GM23338 (cell line): ENCODE data around the gene IFI6. TPM values are rescaled to one million over a fixed set of nuclear protein-coding genes. Genes with fewer than 3 reads are reported as not detected.
A peak's percentile ranks its signal among the peaks of the same experiment; 100 is the strongest.

Experiments used
- ATAC-seq: fragments of 200-7000 bp; cut with Tn5 transposase; 3 replicates; pipeline ENCODE4 v1.9.1; 2020
- DNase-seq: peaks from one replicate; pipeline ENCODE4 v3.0.0-alpha.2; 2015; ENCODE audit warnings: low spot score
- H2AFZ ChIP-seq: fragments of 200-600 bp; sonication (generic); 2 replicates; pipeline ENCODE4 v1.8.0; 2016; ENCODE audit warnings: antibody characterized with exemption, mild to moderate bottlenecking, moderate library complexity
- H3F3A ChIP-seq: fragments of 200-600 bp; sonication (generic); replicated peaks from 2 replicates; pipeline ENCODE4 v1.8.0; 2017; ENCODE audit warnings: antibody characterized with exemption, mixed run types, low read depth
- H3K27ac ChIP-seq: fragments of 200-600 bp; sonication (generic); 2 replicates; pipeline ENCODE4 v1.6.1; 2016; ENCODE audit warnings: low read depth
- H3K27me3 ChIP-seq: fragments of 200-600 bp; sonication (generic); 2 replicates; pipeline ENCODE4 v1.8.0; 2016; ENCODE audit warnings: mild to moderate bottlenecking, mixed run types, moderate library complexity; ENCODE audit not compliant: insufficient read depth
- H3K36me3 ChIP-seq: fragments of 200-600 bp; sonication (generic); 2 replicates; pipeline ENCODE4 v1.8.0; 2016; ENCODE audit warnings: mild to moderate bottlenecking; ENCODE audit not compliant: insufficient read depth
- H3K4me1 ChIP-seq: fragments of 200-600 bp; sonication (generic); 2 replicates; pipeline ENCODE4 v1.8.0; 2016; ENCODE audit warnings: mild to moderate bottlenecking, moderate library complexity; ENCODE audit not compliant: insufficient read depth
- H3K4me2 ChIP-seq: fragments of 200-600 bp; sonication (generic); 2 replicates; pipeline ENCODE4 v1.7.1; 2017; ENCODE audit warnings: mixed run types
- H3K4me3 ChIP-seq: fragments of 200-600 bp; sonication (generic); 2 replicates; pipeline ENCODE4 v1.6.1; 2016; ENCODE audit warnings: mixed run types
- H3K79me2 ChIP-seq: fragments of 200-600 bp; sonication (generic); replicated peaks from 2 replicates; pipeline ENCODE4 v1.8.0; 2017; ENCODE audit warnings: mild to moderate bottlenecking; ENCODE audit not compliant: insufficient read depth
- H3K9me2 ChIP-seq: fragments of 200-600 bp; sonication (generic); 2 replicates; pipeline ENCODE4 v1.8.0; 2017; ENCODE audit not compliant: insufficient read depth
- H4K20me1 ChIP-seq: fragments of 200-600 bp; sonication (generic); replicated peaks from 2 replicates; pipeline ENCODE4 v1.8.0; 2017; ENCODE audit warnings: mild to moderate bottlenecking; ENCODE audit not compliant: insufficient read depth
- H3K27ac Mint-ChIP-seq: 2 replicates; pipeline ENCODE4 v1.8.0; 2020; ENCODE audit warnings: inconsistent platforms, mild to moderate bottlenecking, moderate library complexity, mixed read lengths
- H3K27me3 Mint-ChIP-seq: 3 replicates; pipeline ENCODE4 v1.8.0; 2022; ENCODE audit warnings: low read depth, mild to moderate bottlenecking, moderate library complexity, mixed read lengths, inconsistent platforms; ENCODE audit not compliant: insufficient read depth, poor library complexity
- H3K36me3 Mint-ChIP-seq: 3 replicates; pipeline ENCODE4 v1.8.0; 2021; ENCODE audit warnings: low read depth, mild to moderate bottlenecking, inconsistent platforms, moderate library complexity, mixed read lengths
- H3K4me1 Mint-ChIP-seq: 3 replicates; pipeline ENCODE4 v1.8.0; 2020; ENCODE audit warnings: mild to moderate bottlenecking, inconsistent platforms, mixed read lengths
- H3K4me3 Mint-ChIP-seq: 3 replicates; pipeline ENCODE4 v1.8.0; 2021; ENCODE audit warnings: moderate library complexity, mild to moderate bottlenecking, inconsistent platforms, mixed read lengths
- H3K9me3 Mint-ChIP-seq: 3 replicates; pipeline ENCODE4 v1.8.0; 2020; ENCODE audit warnings: moderate library complexity, mild to moderate bottlenecking, inconsistent platforms, mixed read lengths
- CREB1 ChIP-seq: fragments of 250-450 bp; sonication (Bioruptor Pico); IDR thresholded peaks from 2 replicates; pipeline ENCODE4 v1.5.0; 2020; ENCODE audit warnings: low read depth, mild to moderate bottlenecking, moderate library complexity
- CTCF ChIP-seq, 2 experiments: fragments of 200-600 bp in 1 of 2; sonication (generic) in 1 of 2; conservative IDR thresholded peaks; 2 replicates each; pipeline versions ENCODE4 v1.5.1 to v1.6.1; 2016 to 2017; ENCODE audit warnings: antibody characterized with exemption in 2 of 2, low read depth in 2 of 2, mild to moderate bottlenecking in 2 of 2, moderate library complexity in 1 of 2
- POLR2AphosphoS5 ChIP-seq: IDR thresholded peaks from 2 replicates; pipeline ENCODE4 v1.6.1; 2016; ENCODE audit warnings: antibody characterized with exemption, low read depth
- ZNF114 ChIP-seq: fragments of 250-450 bp; sonication (Bioruptor Pico); IDR thresholded peaks from 2 replicates; pipeline ENCODE4 v1.5.0; 2020; ENCODE audit warnings: mild to moderate bottlenecking, moderate library complexity
- polyA plus RNA-seq: library from polyadenylated mRNA; unstranded; fragments of >200 nt; fragmentation: Nextera tagmentation; extraction: Ambion mirVana; gene quantifications from 2 replicates; pipeline ENCODE4 v1.2.1, GENCODE V29; 2016
- total RNA-seq: library from RNA; depleted of rRNA; stranded (reverse); fragments of >200 nt; shearing (Covaris generic); gene quantifications from 2 replicates; pipeline ENCODE4 v1.2.3, GENCODE V29; 2014

IFI6 gene
- total and polyA plus RNA-seq, 2 experiments from 2014 or later, result 6.3 to 16.0 TPM

DNA sequence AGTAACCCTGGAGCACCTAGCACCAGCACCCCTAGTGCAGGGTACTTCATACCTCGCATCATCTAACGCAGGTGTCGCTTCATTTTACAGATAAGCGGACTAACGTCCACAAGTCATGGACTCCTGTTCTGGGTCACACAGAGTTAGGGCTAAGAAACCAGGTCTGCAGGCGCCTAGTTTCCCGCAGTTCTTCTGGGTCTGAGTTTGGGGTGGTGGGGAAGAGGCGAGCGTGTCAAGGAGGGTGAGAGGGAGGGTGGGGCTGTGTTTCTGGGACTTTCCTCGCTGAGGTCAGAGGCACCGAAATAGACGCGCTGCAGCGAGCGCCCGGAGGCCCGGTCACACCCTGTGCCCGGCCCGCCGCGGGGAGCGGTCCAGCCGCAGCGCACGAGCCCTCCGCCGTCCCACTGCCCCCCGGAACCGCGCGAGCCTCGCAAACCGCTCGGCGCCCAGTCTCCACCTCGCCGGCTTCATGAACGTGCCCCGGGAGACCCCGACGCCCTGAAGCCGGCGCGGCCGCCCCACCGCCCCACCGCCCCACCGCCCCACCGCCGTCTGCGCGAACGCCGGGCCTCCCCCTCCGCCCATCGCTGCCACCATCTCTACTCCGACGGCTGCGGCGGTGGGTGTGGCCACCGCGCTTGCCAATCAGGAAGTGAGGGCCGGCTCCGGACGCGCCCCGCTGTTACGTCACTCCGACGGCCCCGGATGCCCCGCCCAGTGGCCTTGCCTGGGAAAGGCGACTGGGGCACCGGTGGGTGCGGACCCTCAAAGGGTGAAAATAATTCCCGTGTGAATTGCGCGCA is 12.3 kb downstream of the IFI6 start:
- ATAC-seq (peak; percentile 65), DNase-seq (peak; percentile 96)
- no peaks in the 10 kb centered on the region for H3K79me2 ChIP-seq
- H2AFZ ChIP-seq, result peak overlapping the region; percentile 72; the same call in 1 of the 2 replicates
- peaks cover 8% of the 10 kb centered on the region; the same call in 1 of the 2 replicates for H3K27me3 ChIP-seq
- no peaks in the 10 kb centered on the region for H3K9me3 Mint-ChIP-seq
- H3K27me3 Mint-ChIP-seq, result peaks cover 18% of the 10 kb centered on the region
- H3F3A ChIP-seq, result 0 out of 2 replicates have a peak, but pooled peaks cover 19% of the 10 kb centered on the region
- no peak overlapping the region for H3K27ac ChIP-seq
- H3K36me3 ChIP-seq, result no peaks in the 10 kb centered on the region
- peaks cover 28% of the 10 kb centered on the region for H3K4me1 ChIP-seq
- H3K27ac Mint-ChIP-seq, result no peak overlapping the region
- peak overlapping the region; percentile 81 for H3K4me2 ChIP-seq
- no peaks in the 10 kb centered on the region; the same call in 2 of the 3 replicates for H3K36me3 Mint-ChIP-seq
- peak overlapping the region; percentile 62 for H3K4me3 Mint-ChIP-seq
- peaks cover 46% of the 10 kb centered on the region for H3K4me1 Mint-ChIP-seq
- TF ChIP-seq CREB1 (CRISPR knock-in tag) (peak; percentile 88), POLR2AphosphoS5 (peak; percentile 67), ZNF114 (CRISPR knock-in tag) (no peak)
- no peaks in the 10 kb centered on the region for H4K20me1 ChIP-seq
- H3K4me3 ChIP-seq, result peak overlapping the region; percentile 61
- no peaks in the 10 kb centered on the region for H3K9me2 ChIP-seq

GRCh38 chr1:27658951-27659496 is 13.0 kb downstream of the IFI6 start:
- DNase-seq, result peak; percentile 56

More at GRCh38 chr1:27658951-27659496, 13.0 kb downstream of the IFI6 start:
- H3K27me3 Mint-ChIP-seq, result peaks cover 15% of the 10 kb centered on the region
- Histone ChIP-seq H3K4me2 (peak overlapping the region; percentile 81), H4K20me1 (no peaks in the 10 kb centered on the region), H3K36me3 (no peaks in the 10 kb centered on the region), H3K79me2 (no peaks in the 10 kb centered on the region), H3K27ac (no peak overlapping the region), H3K4me1 (peaks cover 29% of the 10 kb centered on the region), H3K27me3 (peaks cover 8% of the 10 kb centered on the region; the same call in 1 of the 2 replicates), H3K4me3 (peak overlapping the region; percentile 61), H2AFZ (peak overlapping the region; percentile 72; the same call in 1 of the 2 replicates), H3K9me2 (no peaks in the 10 kb centered on the region), H3F3A (0 out of 2 replicates have a peak, but pooled peaks cover 19% of the 10 kb centered on the region)
- no peaks in the 10 kb centered on the region; the same call in 2 of the 3 replicates for H3K36me3 Mint-ChIP-seq
- H3K9me3 Mint-ChIP-seq, result no peaks in the 10 kb centered on the region
- no peak overlapping the region for H3K27ac Mint-ChIP-seq
- H3K4me1 Mint-ChIP-seq, result peaks cover 47% of the 10 kb centered on the region
- ATAC-seq, result peak; percentile 6
- TF ChIP-seq CTCF (conservative IDR thresholded peaks at IDR 0.05; ENCODE audit: low read depth in 2 of 2), result no peak
- H3K4me3 Mint-ChIP-seq, result peak overlapping the region; percentile 62
